Liver (tissue), 2 donors: ENCODE results near the gene DISC1.

ENCODE experiments used
- MAX ChIP-seq: IDR thresholded peaks from 2 replicates; pipeline ENCODE4 v1.6.1; 2016; ENCODE audit warnings: antibody characterized with exemption
- TF ChIP-seq, protein P1 (sequence below): fragments of 150-350 bp; IDR thresholded peaks from 2 replicates; pipeline ENCODE4 v1.5.1; 2017; ENCODE audit warnings: improper control_type of control experiment, low read depth, low read length; ENCODE audit not compliant: missing input control
- donor health status: healthy.

DNA sequence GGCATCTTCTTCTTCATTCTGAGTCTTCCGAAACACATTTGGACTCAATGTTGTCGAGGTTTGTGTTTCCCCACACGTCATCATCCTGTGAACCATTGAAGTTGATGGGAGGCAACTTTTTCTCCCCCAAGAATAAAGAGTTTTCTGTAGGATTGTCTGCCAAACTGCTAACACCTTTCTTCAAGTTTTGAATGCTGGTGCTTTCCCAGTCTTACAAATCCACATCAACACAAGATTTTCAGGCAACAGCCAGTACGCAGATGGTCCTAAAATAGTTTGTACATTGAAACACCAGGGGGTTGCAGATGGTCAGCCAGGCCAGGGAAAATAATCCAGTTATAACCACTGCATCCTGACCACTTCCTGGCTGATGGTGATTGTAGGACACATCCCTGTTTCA lies 187.9 kb downstream of the DISC1 start:
- TF ChIP-seq, protein P1, sequence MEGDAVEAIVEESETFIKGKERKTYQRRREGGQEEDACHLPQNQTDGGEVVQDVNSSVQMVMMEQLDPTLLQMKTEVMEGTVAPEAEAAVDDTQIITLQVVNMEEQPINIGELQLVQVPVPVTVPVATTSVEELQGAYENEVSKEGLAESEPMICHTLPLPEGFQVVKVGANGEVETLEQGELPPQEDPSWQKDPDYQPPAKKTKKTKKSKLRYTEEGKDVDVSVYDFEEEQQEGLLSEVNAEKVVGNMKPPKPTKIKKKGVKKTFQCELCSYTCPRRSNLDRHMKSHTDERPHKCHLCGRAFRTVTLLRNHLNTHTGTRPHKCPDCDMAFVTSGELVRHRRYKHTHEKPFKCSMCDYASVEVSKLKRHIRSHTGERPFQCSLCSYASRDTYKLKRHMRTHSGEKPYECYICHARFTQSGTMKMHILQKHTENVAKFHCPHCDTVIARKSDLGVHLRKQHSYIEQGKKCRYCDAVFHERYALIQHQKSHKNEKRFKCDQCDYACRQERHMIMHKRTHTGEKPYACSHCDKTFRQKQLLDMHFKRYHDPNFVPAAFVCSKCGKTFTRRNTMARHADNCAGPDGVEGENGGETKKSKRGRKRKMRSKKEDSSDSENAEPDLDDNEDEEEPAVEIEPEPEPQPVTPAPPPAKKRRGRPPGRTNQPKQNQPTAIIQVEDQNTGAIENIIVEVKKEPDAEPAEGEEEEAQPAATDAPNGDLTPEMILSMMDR: no peak
- TF ChIP-seq MAX: no peak
